SK-N-SH (cell line): ENCODE results near the gene SMYD4. TPM values are rescaled to one million over a fixed set of nuclear protein-coding genes. Genes with fewer than 3 reads are reported as not detected.

Experiments
- CTCF ChIA-PET: fragments of 300-600, 350-600 bp; formaldehyde crosslinking; extraction: SDS; loops from one replicate; lab custom pipeline; 2021; lab: Yijun Ruan, JAX
- POLR2A ChIA-PET: fragments of 350-600 bp; sonication (Branson Sonifier 250); formaldehyde crosslinking; extraction: SDS; loops from one replicate; lab custom pipeline; 2020; ENCODE audit warnings: antibody characterized with exemption, inconsistent platforms; lab: Yijun Ruan, JAX
- DNase-seq: peaks from one replicate; pipeline ENCODE4 v3.0.0; 2012
- H2AFZ ChIP-seq: fragments of 200-600 bp; sonication (generic); 2 replicates; pipeline ENCODE4 v1.8.1; 2016; ENCODE audit warnings: antibody characterized with exemption, mild to moderate bottlenecking, low read depth
- H3F3A ChIP-seq: fragments of 200-600 bp; sonication (generic); replicated peaks from 2 replicates; pipeline ENCODE3; 2016; ENCODE audit warnings: antibody characterized with exemption, mild to moderate bottlenecking; ENCODE audit not compliant: insufficient read depth
- H3K27ac ChIP-seq, 2 experiments: fragments of 200-500 bp in 1 of 2; fragments of 200-600 bp in 1 of 2; sonication (Bioruptor generic) in 1 of 2; sonication (generic), shearing (Covaris generic) in 1 of 2; 2 replicates each; pipeline versions ENCODE4 v1.5.1 to v1.6.1; 2014 to 2016; ENCODE audit warnings: low read depth in 2 of 2, inconsistent platforms in 1 of 2, low read length in 1 of 2, mild to moderate bottlenecking in 1 of 2, mixed read lengths in 1 of 2
- H3K27me3 ChIP-seq: fragments of 200-600 bp; sonication (generic), shearing (Covaris generic); 2 replicates; pipeline ENCODE4 v1.6.1; 2016; ENCODE audit warnings: mixed run types; ENCODE audit not compliant: insufficient read depth
- H3K36me3 ChIP-seq, 2 experiments: fragments of 200-500 bp in 1 of 2; fragments of 200-600 bp in 1 of 2; sonication (Bioruptor generic) in 1 of 2; sonication (generic) in 1 of 2; replicated peaks in 1 of 2; 2 replicates each; pipeline versions ENCODE3 to v1.5.1; 2014 to 2016; ENCODE audit warnings: low read length in 1 of 2, mild to moderate bottlenecking in 1 of 2; ENCODE audit not compliant: insufficient read depth in 2 of 2, control insufficient read depth in 1 of 2
- H3K4me1 ChIP-seq, 2 experiments: fragments of 200-500 bp in 1 of 2; fragments of 200-600 bp in 1 of 2; sonication (Bioruptor generic) in 1 of 2; sonication (generic), shearing (Covaris generic) in 1 of 2; 2 replicates each; pipeline versions ENCODE4 v1.5.1 to v1.6.1; 2014 to 2016; ENCODE audit warnings: low read depth in 1 of 2, low read length in 1 of 2, mixed run types in 1 of 2; ENCODE audit not compliant: insufficient read depth in 2 of 2, control insufficient read depth in 1 of 2
- H3K4me2 ChIP-seq: fragments of 200-600 bp; sonication (generic), shearing (Covaris generic); 2 replicates; pipeline ENCODE4 v1.6.1; 2017; ENCODE audit warnings: mixed run types
- H3K4me3 ChIP-seq, 2 experiments: fragments of 200-500 bp in 1 of 2; fragments of 200-600 bp in 1 of 2; sonication (Bioruptor generic) in 1 of 2; sonication (generic), shearing (Covaris generic) in 1 of 2; 2 replicates each; pipeline versions ENCODE4 v1.5.1 to v1.8.1; 2014 to 2016; ENCODE audit warnings: low read depth in 2 of 2, inconsistent platforms in 1 of 2, low read length in 1 of 2, mild to moderate bottlenecking in 1 of 2, mixed read lengths in 1 of 2, moderate library complexity in 1 of 2
- H3K79me2 ChIP-seq: fragments of 200-600 bp; sonication (generic); 2 replicates; pipeline ENCODE4 v1.8.1; 2017; ENCODE audit warnings: mild to moderate bottlenecking; ENCODE audit not compliant: insufficient read depth
- H3K9ac ChIP-seq: fragments of 200-600 bp; sonication (generic); 2 replicates; pipeline ENCODE4 v1.6.1; 2017; ENCODE audit warnings: mixed run types
- H3K9me2 ChIP-seq: fragments of 200-600 bp; sonication (generic); 2 replicates; pipeline ENCODE4 v1.6.1; 2017; ENCODE audit warnings: mixed run types
- H3K9me3 ChIP-seq: fragments of 200-600 bp; sonication (generic); 2 replicates; pipeline ENCODE4 v1.6.1; 2017; ENCODE audit warnings: mixed run types, mild to moderate bottlenecking, moderate library complexity
- H4K20me1 ChIP-seq: fragments of 200-600 bp; sonication (generic); 2 replicates; pipeline ENCODE4 v1.6.1; 2017; ENCODE audit warnings: mild to moderate bottlenecking, mixed run types; ENCODE audit not compliant: insufficient read depth
- ELF1 ChIP-seq: IDR thresholded peaks from 2 replicates; pipeline ENCODE4 v1.4.0; 2012
- FOXJ3 ChIP-seq: sonication (generic); formaldehyde crosslinking; IDR thresholded peaks from 2 replicates; pipeline ENCODE4 v1.5.1; 2020; ENCODE audit warnings: mild to moderate bottlenecking, missing genetic modification reagents
- FOXM1 ChIP-seq: IDR thresholded peaks from 2 replicates; pipeline ENCODE4 v1.4.0; 2012; ENCODE audit warnings: low read depth, mild to moderate bottlenecking
- JUND ChIP-seq: IDR thresholded peaks from 2 replicates; pipeline ENCODE4 v1.4.0; 2012
- NFIC ChIP-seq: IDR thresholded peaks from 2 replicates; pipeline ENCODE4 v1.4.0; 2012; ENCODE audit warnings: borderline replicate concordance
- RCOR1 ChIP-seq: fragments of 150-350 bp; IDR thresholded peaks from 2 replicates; pipeline ENCODE4 v1.6.1; 2017; ENCODE audit warnings: antibody characterized with exemption, low read length
- RFX5 ChIP-seq: IDR thresholded peaks from 2 replicates; pipeline ENCODE4 v1.6.1; 2012; ENCODE audit warnings: mild to moderate bottlenecking, improper control_type of control experiment, low read length
- RXRA ChIP-seq: IDR thresholded peaks from 2 replicates; pipeline ENCODE4 v1.4.0; 2012; ENCODE audit warnings: low read depth, mild to moderate bottlenecking, borderline replicate concordance
- SIN3A ChIP-seq: IDR thresholded peaks from 2 replicates; pipeline ENCODE4 v1.6.1; 2012; ENCODE audit warnings: low read depth, mild to moderate bottlenecking, low read length, moderate library complexity, borderline replicate concordance
- SMC3 ChIP-seq: IDR thresholded peaks from 2 replicates; pipeline ENCODE4 v1.6.1; 2012; ENCODE audit warnings: low read depth, low read length, improper control_type of control experiment
- TEAD4 ChIP-seq: IDR thresholded peaks from 2 replicates; pipeline ENCODE4 v1.4.0; 2012; ENCODE audit warnings: mild to moderate bottlenecking, borderline replicate concordance; ENCODE audit not compliant: insufficient read depth
- WGBS: methylation state at CpG from one replicate; pipeline ENCODE4 v1.1.6; 2017; ENCODE audit warnings: low lambda C conversion rate; 5-methylcytosine and 5-hydroxymethylcytosine counted together
- polyA plus RNA-seq, 3 experiments: library from polyadenylated mRNA; depleted of rRNA; stranded (reverse); fragments of >200 nt; gene quantifications; 2 replicates each; pipeline ENCODE4 v1.2.3, GENCODE V29; 2012
- TF ChIP-seq, protein P1 (sequence below): fragments of 150-350 bp; IDR thresholded peaks from 2 replicates; pipeline ENCODE4 v1.6.1; 2017; ENCODE audit warnings: antibody characterized with exemption, low read length, low read depth, borderline replicate concordance
- TF ChIP-seq, protein P2 (sequence below): fragments of 200-600 bp; sonication (generic); IDR thresholded peaks from 2 replicates; pipeline ENCODE4 v1.6.1; 2017; ENCODE audit warnings: antibody characterized with exemption, mild to moderate bottlenecking, moderate library complexity
- TF ChIP-seq, protein P3 (sequence below): IDR thresholded peaks from 2 replicates; pipeline ENCODE4 v1.4.0; 2012; ENCODE audit warnings: low read depth, borderline replicate concordance
- TF ChIP-seq, protein P4 (sequence below): IDR thresholded peaks from 2 replicates; pipeline ENCODE4 v1.4.0; 2012; ENCODE audit warnings: low read depth

SMYD4 gene
- polyA plus RNA-seq, 1 of the 3 experiments (the other 2 are of a cell fraction) = 4.9 TPM

DNA sequence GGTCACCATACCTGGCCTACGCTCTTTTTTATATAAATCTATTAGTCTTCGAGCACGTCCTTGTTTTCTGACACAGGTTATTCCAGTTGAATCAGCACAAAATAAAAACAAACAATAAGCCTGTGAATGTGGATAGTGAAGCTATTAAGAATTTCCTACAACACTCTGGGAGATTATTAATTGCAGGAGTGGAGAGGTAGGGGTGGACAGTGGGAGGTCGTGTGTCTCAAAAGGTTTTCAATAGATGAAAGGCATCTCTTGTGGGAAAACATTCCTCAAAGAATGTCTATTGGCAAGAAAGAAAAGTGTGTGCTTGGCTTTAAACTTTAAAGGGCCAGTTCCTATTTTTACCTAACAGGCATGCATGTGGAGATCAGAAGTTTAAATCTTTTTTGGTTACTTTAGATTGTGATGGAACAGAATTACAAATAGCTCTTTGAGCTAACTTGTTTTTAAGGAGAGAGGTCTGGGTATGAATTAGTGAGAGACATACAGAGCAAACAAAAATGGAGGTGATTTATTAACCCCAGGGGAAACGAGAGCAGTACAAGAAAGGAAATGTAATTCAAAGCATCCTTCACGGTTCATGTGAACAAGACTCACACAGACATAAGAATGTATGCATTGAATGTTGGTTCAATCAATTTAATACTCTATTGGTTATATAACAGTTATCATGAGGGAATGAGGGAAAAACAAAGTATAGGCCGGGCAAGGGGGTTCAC lies 9.0 kb downstream of the SMYD4 start:
- no peaks in the 10 kb centered on the region for H3K9me2 ChIP-seq
- DNase-seq = no peak
- 83% methylated on average over 7 of the region's 7 CpGs for WGBS
- H4K20me1 ChIP-seq = no peaks in the 10 kb centered on the region
- H2AFZ ChIP-seq = no peak overlapping the region
- peaks cover 19% of the 10 kb centered on the region for H3K79me2 ChIP-seq
- H3K27me3 ChIP-seq = no peaks in the 10 kb centered on the region
- H3K4me2 ChIP-seq = no peak overlapping the region
- H3K4me1 ChIP-seq = no peaks in the 10 kb centered on the region
- CTCF ChIA-PET = interaction anchor here (1.3 kb wide), 1 partner anchor 31 kb away, joined by 3 read pairs; no protein-coding TSS in a partner anchor
- H3K4me3 ChIP-seq = no peak overlapping the region
- peaks cover 10 to 12% of the 10 kb centered on the region in 2 experiments for H3K36me3 ChIP-seq
- H3K9me3 ChIP-seq = no peaks in the 10 kb centered on the region
- no peak overlapping the region for H3K27ac ChIP-seq
- POLR2A ChIA-PET = no interaction called here
- no peaks in the 10 kb centered on the region for H3F3A ChIP-seq
- TF ChIP-seq FOXM1 (no peak), SMC3 (no peak), ELF1 (no peak), SIN3A (no peak), NFIC (no peak), FOXJ3 (CRISPR knock-in tag) (no peak), TEAD4 (no peak), JUND (no peak), RXRA (no peak), RCOR1 (no peak), RFX5 (no peak)
- TF ChIP-seq, protein P1, sequence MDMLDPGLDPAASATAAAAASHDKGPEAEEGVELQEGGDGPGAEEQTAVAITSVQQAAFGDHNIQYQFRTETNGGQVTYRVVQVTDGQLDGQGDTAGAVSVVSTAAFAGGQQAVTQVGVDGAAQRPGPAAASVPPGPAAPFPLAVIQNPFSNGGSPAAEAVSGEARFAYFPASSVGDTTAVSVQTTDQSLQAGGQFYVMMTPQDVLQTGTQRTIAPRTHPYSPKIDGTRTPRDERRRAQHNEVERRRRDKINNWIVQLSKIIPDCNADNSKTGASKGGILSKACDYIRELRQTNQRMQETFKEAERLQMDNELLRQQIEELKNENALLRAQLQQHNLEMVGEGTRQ = no peak
- TF ChIP-seq, protein P2, sequence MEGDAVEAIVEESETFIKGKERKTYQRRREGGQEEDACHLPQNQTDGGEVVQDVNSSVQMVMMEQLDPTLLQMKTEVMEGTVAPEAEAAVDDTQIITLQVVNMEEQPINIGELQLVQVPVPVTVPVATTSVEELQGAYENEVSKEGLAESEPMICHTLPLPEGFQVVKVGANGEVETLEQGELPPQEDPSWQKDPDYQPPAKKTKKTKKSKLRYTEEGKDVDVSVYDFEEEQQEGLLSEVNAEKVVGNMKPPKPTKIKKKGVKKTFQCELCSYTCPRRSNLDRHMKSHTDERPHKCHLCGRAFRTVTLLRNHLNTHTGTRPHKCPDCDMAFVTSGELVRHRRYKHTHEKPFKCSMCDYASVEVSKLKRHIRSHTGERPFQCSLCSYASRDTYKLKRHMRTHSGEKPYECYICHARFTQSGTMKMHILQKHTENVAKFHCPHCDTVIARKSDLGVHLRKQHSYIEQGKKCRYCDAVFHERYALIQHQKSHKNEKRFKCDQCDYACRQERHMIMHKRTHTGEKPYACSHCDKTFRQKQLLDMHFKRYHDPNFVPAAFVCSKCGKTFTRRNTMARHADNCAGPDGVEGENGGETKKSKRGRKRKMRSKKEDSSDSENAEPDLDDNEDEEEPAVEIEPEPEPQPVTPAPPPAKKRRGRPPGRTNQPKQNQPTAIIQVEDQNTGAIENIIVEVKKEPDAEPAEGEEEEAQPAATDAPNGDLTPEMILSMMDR = no peak
- TF ChIP-seq, protein P3, sequence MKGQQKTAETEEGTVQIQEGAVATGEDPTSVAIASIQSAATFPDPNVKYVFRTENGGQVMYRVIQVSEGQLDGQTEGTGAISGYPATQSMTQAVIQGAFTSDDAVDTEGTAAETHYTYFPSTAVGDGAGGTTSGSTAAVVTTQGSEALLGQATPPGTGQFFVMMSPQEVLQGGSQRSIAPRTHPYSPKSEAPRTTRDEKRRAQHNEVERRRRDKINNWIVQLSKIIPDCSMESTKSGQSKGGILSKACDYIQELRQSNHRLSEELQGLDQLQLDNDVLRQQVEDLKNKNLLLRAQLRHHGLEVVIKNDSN = no peak
- TF ChIP-seq, protein P4, sequence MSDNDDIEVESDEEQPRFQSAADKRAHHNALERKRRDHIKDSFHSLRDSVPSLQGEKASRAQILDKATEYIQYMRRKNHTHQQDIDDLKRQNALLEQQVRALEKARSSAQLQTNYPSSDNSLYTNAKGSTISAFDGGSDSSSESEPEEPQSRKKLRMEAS = no peak
- H3K9ac ChIP-seq = no peak overlapping the region
